CD4-positive, alpha-beta T cell treated with Interleukin-17A for 1 hour (primary cell): ENCODE results near the gene FAM24A.

ENCODE experiments used
- DNase-seq: peaks from one replicate; pipeline ENCODE4 v3.0.0-alpha.2; 2020

Gene FAM24A

GRCh38 chr10:122931088-122931906 lies 20.9 kb downstream of the FAM24A start:
- no peak for DNase-seq

GRCh38 chr10:122939133-122939855 lies 28.9 kb downstream of the FAM24A start:
- no peak for DNase-seq

- no peak for DNase-seq
Measured at GRCh38 chr10:122939856-122940543, 29.6 kb downstream of the FAM24A start.

- no peak for DNase-seq
Measured at GRCh38 chr10:122949296-122949695, 38.9 kb downstream of the FAM24A start.

- peak; percentile 99 for DNase-seq
Measured at GRCh38 chr10:122953902-122954730, 43.7 kb downstream of the FAM24A start, which contains the start of gene C10orf88. Gene C10orf88, minus strand, starts transcription at chr10:122954227. Its CDS starts 49 bp downstream, at chr10:122954178.

GRCh38 chr10:122954731-122955050 lies 44.3 kb downstream of the FAM24A start:
- no peak for DNase-seq

- DNase-seq, result no peak
Measured at GRCh38 chr10:122955892-122956291, 45.5 kb downstream of the FAM24A start.

GRCh38 chr10:122957474-122957873 lies 47.1 kb downstream of the FAM24A start:
- DNase-seq, result no peak

- DNase-seq, result no peak
Measured at GRCh38 chr10:122962405-122962804, 52.0 kb downstream of the FAM24A start.
